ENCODE data around the gene RPP21. TPM values are rescaled to one million over a fixed set of nuclear protein-coding genes. Genes with fewer than 3 reads are reported as not detected.

The RPP21 gene
- total RNA-seq, 4 donors from 2014 or later = 73.3 to 177 (median 108) TPM

GRCh38 chr6:30326526-30327231 is 18.3 kb upstream of the RPP21 start, which contains the start of gene TRIM39:
TSS of gene TRIM39 (plus strand) at chr6:30326927. CDS start at chr6:30329318, 2,391 bp downstream.
- WGBS, 2 donors = 0 to 1% methylated on average over 46 to 62 of the region's 90 CpGs
- TF ChIP-seq POLR2A (IDR thresholded peaks at IDR 0.05) = peak in 1 of 2 donors; percentile 85
- no peak for TF ChIP-seq CTCF (IDR thresholded peaks at IDR 0.05)
- intact Hi-C loops (cut with DNase I; ENCODE audit: low total_unique reads) = no loop called here
- peak; percentile 74 to 97 for DNase-seq (ENCODE audit: low spot score in 2 of 2)
- H3K4me3 ChIP-seq (ENCODE audit: low read depth, poor library complexity, severe bottlenecking) = peak within 1 kb of the TSS; percentile 73

DNA sequence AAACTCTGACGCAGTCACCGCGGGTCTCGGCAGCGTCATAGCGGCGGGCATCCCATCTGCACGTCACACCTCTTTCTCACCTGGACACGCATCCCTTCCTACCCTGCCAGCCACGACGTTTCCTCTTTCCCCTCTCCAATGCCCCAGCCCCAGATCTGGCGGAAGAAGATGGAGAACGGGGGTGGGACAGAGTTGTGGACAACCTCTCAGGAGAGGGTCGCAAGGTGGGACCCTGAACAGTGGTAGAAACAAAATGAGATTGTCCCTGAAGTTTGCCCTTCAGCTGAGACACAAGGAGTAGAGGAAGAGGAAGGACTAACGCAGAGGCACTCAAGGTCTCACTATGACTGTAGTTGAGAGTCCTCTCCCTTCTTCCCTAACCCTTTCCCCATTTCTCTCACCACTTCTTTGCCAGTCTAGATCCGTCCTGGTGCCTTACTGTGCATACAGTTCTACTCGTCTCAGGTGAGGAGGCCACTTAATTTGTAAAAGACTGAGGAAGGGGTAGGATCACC is 17.7 kb upstream of the RPP21 start:
- peak overlapping the region; percentile 73 for H3K4me3 ChIP-seq (ENCODE audit: low read depth, poor library complexity, severe bottlenecking)
- TF ChIP-seq POLR2A (IDR thresholded peaks at IDR 0.05) (no peak), CTCF (IDR thresholded peaks at IDR 0.05) (no peak)
- intact Hi-C loops (cut with DNase I; ENCODE audit: low total_unique reads) = no loop called here
- 2 to 3% methylated on average over 17 of the region's 17 CpGs for WGBS, 2 donors
- DNase-seq (ENCODE audit: low spot score in 2 of 2) = peak in 1 of 2 donors; percentile 37

DNA sequence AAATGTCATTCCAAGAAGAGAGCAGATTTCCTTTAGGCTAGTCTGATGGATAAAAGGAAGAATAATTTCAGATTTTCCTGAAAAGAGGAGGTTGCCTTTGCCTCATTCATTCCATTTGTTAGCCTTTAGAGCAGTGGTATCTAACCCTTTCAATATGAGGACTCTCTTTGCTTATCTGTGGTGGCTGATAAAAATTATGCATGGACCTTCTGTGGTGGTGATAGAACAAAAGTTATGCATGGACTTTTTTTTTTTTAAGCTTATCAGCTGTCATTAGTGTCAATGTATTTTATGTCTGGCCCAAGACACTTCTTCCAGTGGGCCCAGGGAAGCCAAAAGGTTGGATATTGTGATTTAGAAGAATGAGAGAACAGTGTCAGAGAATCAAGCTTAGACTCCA is 16.6 kb upstream of the RPP21 start:
- intact Hi-C loops (cut with DNase I; ENCODE audit: low total_unique reads) = no loop called here

DNA sequence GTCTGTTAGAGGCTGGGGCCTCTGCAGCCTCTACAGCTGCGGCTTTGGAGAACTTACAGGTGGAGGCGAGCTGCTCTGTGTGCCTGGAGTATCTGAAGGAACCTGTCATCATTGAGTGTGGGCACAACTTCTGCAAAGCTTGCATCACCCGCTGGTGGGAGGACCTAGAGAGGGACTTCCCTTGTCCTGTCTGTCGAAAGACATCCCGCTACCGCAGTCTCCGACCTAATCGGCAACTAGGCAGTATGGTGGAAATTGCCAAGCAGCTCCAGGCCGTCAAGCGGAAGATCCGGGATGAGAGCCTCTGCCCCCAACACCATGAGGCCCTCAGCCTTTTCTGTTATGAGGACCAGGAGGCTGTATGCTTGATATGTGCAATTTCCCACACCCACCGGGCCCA is 15.6 kb upstream of the RPP21 start:
- WGBS, 2 donors = 92 to 93% methylated on average over 12 of the region's 12 CpGs
- TF ChIP-seq POLR2A (IDR thresholded peaks at IDR 0.05) (no peak), CTCF (IDR thresholded peaks at IDR 0.05) (no peak)
- no peak overlapping the region for H3K4me3 ChIP-seq (ENCODE audit: low read depth, poor library complexity, severe bottlenecking)

More for the DNA sequence above, 16.6 kb upstream of the RPP21 start:
- DNase-seq (ENCODE audit: low spot score in 2 of 2) = no peak
- no peak overlapping the region for H3K4me3 ChIP-seq (ENCODE audit: low read depth, poor library complexity, severe bottlenecking)
- TF ChIP-seq CTCF (IDR thresholded peaks at IDR 0.05) (no peak), POLR2A (IDR thresholded peaks at IDR 0.05) (no peak)

DNA sequence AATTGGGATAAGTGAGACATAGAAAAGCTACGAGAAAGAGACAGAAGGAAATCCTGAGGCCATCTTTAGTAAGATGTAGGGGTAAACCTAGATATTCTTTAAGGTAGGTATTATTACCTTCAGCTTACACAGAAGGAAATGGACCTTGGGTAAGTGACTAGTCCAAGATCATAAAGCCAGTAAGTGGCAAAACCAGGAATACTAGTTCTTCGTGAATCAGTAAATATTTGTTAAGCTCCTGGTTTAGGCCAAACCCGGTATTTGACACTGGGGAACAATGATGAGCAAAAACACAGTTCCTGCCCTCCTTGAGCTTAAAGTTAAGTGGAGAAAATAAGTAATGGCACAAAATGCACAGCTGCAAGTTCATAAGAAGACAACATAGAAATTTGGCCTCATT is 13.0 kb upstream of the RPP21 start:
- intact Hi-C loops (cut with DNase I; ENCODE audit: low total_unique reads) = no loop called here
- H3K4me3 ChIP-seq (ENCODE audit: low read depth, poor library complexity, severe bottlenecking) = no peak overlapping the region
- no peak for TF ChIP-seq POLR2A (IDR thresholded peaks at IDR 0.05)
- no peak for TF ChIP-seq CTCF (IDR thresholded peaks at IDR 0.05)
- WGBS, 2 donors = 85 to 86% methylated on average over 3 of the region's 3 CpGs
- no peak for DNase-seq (ENCODE audit: low spot score in 2 of 2)

More for the DNA sequence above, 15.6 kb upstream of the RPP21 start:
- no peak for DNase-seq (ENCODE audit: low spot score in 2 of 2)
- intact Hi-C loops (cut with DNase I; ENCODE audit: low total_unique reads) = no loop called here

Data from lower leg skin (tissue), 4 donors.